Activated CD4-positive, alpha-beta memory T cell treated with anti-CD3 and anti-CD28 coated beads, Interleukin-2, amount 10 ng/mL, durations not matched to agents 7 days and 5 days (primary cell): ENCODE results near the gene SLC26A11. TPM values are rescaled to one million over a fixed set of nuclear protein-coding genes. Genes with fewer than 3 reads are reported as not detected.

Experiments used
- CTCF ChIA-PET: fragments of 350-600 bp; sonication (Branson Sonifier 250); formaldehyde crosslinking; loops from one replicate; lab custom pipeline; 2021; ENCODE audit warnings: antibody characterized with exemption, inconsistent platforms; lab: Charles Lee
- POLR2A ChIA-PET: fragments of 350-600 bp; sonication (Branson Sonifier 250); formaldehyde crosslinking; loops from one replicate; lab custom pipeline; 2021; ENCODE audit warnings: antibody characterized with exemption; lab: Charles Lee
- DNase-seq: peaks from one replicate; pipeline ENCODE4 v3.0.0-alpha.2; 2020
- H3K27ac Mint-ChIP-seq: one replicate; pipeline ENCODE4 v1.8.0; 2021; ENCODE audit warnings: mild to moderate bottlenecking, mixed read lengths
- H3K27me3 Mint-ChIP-seq: one replicate; pipeline ENCODE4 v1.8.0; 2021; ENCODE audit warnings: mixed read lengths
- H3K36me3 Mint-ChIP-seq: one replicate; pipeline ENCODE4 v1.8.0; 2021; ENCODE audit warnings: low read depth, mixed read lengths
- H3K4me1 Mint-ChIP-seq: one replicate; pipeline ENCODE4 v1.8.0; 2021; ENCODE audit warnings: mixed read lengths
- H3K4me3 Mint-ChIP-seq: one replicate; pipeline ENCODE4 v1.8.0; 2021; ENCODE audit warnings: mild to moderate bottlenecking, mixed read lengths
- H3K9me3 Mint-ChIP-seq: one replicate; pipeline ENCODE4 v1.8.0; 2021; ENCODE audit warnings: mixed read lengths
- total RNA-seq, 2 experiments: library from RNA; stranded (reverse); gene quantifications; one replicate each; pipeline ENCODE4 v1.2.3, GENCODE V29; 2021

The SLC26A11 gene
- total RNA-seq, 2 experiments from 2014 or later: 16.0 to 20.0 TPM

GRCh38 chr17:80201446-80201845 is 18.8 kb upstream of the SLC26A11 start:
- ChIA-PET POLR2A (no interaction called here), CTCF (no interaction called here)
- H3K4me3 Mint-ChIP-seq: no peak overlapping the region
- H3K4me1 Mint-ChIP-seq: no peaks in the 10 kb centered on the region
- H3K27ac Mint-ChIP-seq: no peak overlapping the region
- no peak for DNase-seq
- no peaks in the 10 kb centered on the region for H3K9me3 Mint-ChIP-seq
- no peaks in the 10 kb centered on the region for H3K27me3 Mint-ChIP-seq
- no peaks in the 10 kb centered on the region for H3K36me3 Mint-ChIP-seq

- DNase-seq: no peak
- ChIA-PET POLR2A (interaction anchor here (1.1 to 1.4 kb wide), 3 partner anchors 16 to 93 kb away, joined by 3 to 5 read pairs (median 4); no protein-coding TSS in a partner anchor), CTCF (interaction anchor here (0.6 kb wide), 1 partner anchor 87 kb away, joined by 3 read pairs; no protein-coding TSS in a partner anchor)
- Mint-ChIP-seq H3K27me3 (no peaks in the 10 kb centered on the region), H3K4me1 (no peaks in the 10 kb centered on the region), H3K36me3 (no peaks in the 10 kb centered on the region), H3K27ac (no peak overlapping the region), H3K4me3 (no peak overlapping the region), H3K9me3 (no peaks in the 10 kb centered on the region)
Measured at GRCh38 chr17:80202197-80202596, 18.0 kb upstream of the SLC26A11 start.

- H3K36me3 Mint-ChIP-seq: no peaks in the 10 kb centered on the region
- POLR2A ChIA-PET: interaction anchor here (0.9 to 1.4 kb wide), 3 partner anchors 14 to 58 kb away, joined by 3 to 4 read pairs (median 4); no protein-coding TSS in a partner anchor
Measured at GRCh38 chr17:80203471-80203963, 16.7 kb upstream of the SLC26A11 start.

GRCh38 chr17:80204626-80205468 is 15.4 kb upstream of the SLC26A11 start:
- Mint-ChIP-seq H3K9me3 (no peaks in the 10 kb centered on the region), H3K36me3 (no peaks in the 10 kb centered on the region), H3K4me1 (no peaks in the 10 kb centered on the region), H3K4me3 (no peak overlapping the region), H3K27me3 (no peaks in the 10 kb centered on the region), H3K27ac (no peak overlapping the region)
- no peak for DNase-seq
- ChIA-PET CTCF (no interaction called here), POLR2A (no interaction called here)

More at GRCh38 chr17:80203471-80203963, 16.7 kb upstream of the SLC26A11 start:
- Mint-ChIP-seq H3K27ac (no peak overlapping the region), H3K4me1 (no peaks in the 10 kb centered on the region), H3K9me3 (no peaks in the 10 kb centered on the region), H3K27me3 (no peaks in the 10 kb centered on the region), H3K4me3 (no peak overlapping the region)
- DNase-seq: no peak
- CTCF ChIA-PET: interaction anchor here (1.3 kb wide), 1 partner anchor 60 kb away, joined by 3 read pairs; no protein-coding TSS in a partner anchor

- no peaks in the 10 kb centered on the region for H3K27me3 Mint-ChIP-seq
- ChIA-PET CTCF (no interaction called here), POLR2A (interaction anchor here (2.0 kb wide), 1 partner anchor 14 kb away, joined by 7 read pairs; the partner anchor contains the start of gene SGSH)
- H3K4me3 Mint-ChIP-seq: no peak overlapping the region
- H3K27ac Mint-ChIP-seq: no peak overlapping the region
- no peaks in the 10 kb centered on the region for H3K9me3 Mint-ChIP-seq
- no peak for DNase-seq
- no peaks in the 10 kb centered on the region for H3K4me1 Mint-ChIP-seq
- peaks cover 5% of the 10 kb centered on the region for H3K36me3 Mint-ChIP-seq
Measured at GRCh38 chr17:80205811-80206210, 14.4 kb upstream of the SLC26A11 start.

GRCh38 chr17:80208050-80208449 is 12.2 kb upstream of the SLC26A11 start:
- no peak overlapping the region for H3K4me3 Mint-ChIP-seq
- H3K27ac Mint-ChIP-seq: no peak overlapping the region
- H3K9me3 Mint-ChIP-seq: no peaks in the 10 kb centered on the region
- no peak for DNase-seq
- CTCF ChIA-PET: interaction anchor here (0.6 kb wide), 1 partner anchor 32 kb away, joined by 5 read pairs; no protein-coding TSS in a partner anchor
- no peaks in the 10 kb centered on the region for H3K27me3 Mint-ChIP-seq
- H3K4me1 Mint-ChIP-seq: no peaks in the 10 kb centered on the region
- peaks cover 10% of the 10 kb centered on the region for H3K36me3 Mint-ChIP-seq
- POLR2A ChIA-PET: interaction anchor here (1.4 kb wide), 1 partner anchor 10 kb away, joined by 4 read pairs; no protein-coding TSS in a partner anchor

- Mint-ChIP-seq H3K27ac (no peak overlapping the region), H3K36me3 (peaks cover 10% of the 10 kb centered on the region), H3K9me3 (no peaks in the 10 kb centered on the region), H3K27me3 (no peaks in the 10 kb centered on the region), H3K4me1 (no peaks in the 10 kb centered on the region), H3K4me3 (no peak overlapping the region)
- ChIA-PET CTCF (no interaction called here), POLR2A (interaction anchor here (1.2 to 1.3 kb wide), 2 partner anchors 10 to 61 kb away, joined by 4 read pairs; no protein-coding TSS in a partner anchor)
- no peak for DNase-seq
Measured at GRCh38 chr17:80209765-80210164, 10.5 kb upstream of the SLC26A11 start.

GRCh38 chr17:80210348-80211108 is 9.7 kb upstream of the SLC26A11 start:
- Mint-ChIP-seq H3K27ac (no peak overlapping the region), H3K4me1 (no peaks in the 10 kb centered on the region), H3K4me3 (no peak overlapping the region), H3K9me3 (no peaks in the 10 kb centered on the region), H3K27me3 (no peaks in the 10 kb centered on the region), H3K36me3 (peaks cover 10% of the 10 kb centered on the region)
- POLR2A ChIA-PET: interaction anchor here (1.2 to 1.3 kb wide), 3 partner anchors 9 to 60 kb away, joined by 4 read pairs; no protein-coding TSS in a partner anchor
- CTCF ChIA-PET: no interaction called here
- no peak for DNase-seq

GRCh38 chr17:80212109-80212508 is 8.1 kb upstream of the SLC26A11 start:
- H3K27me3 Mint-ChIP-seq: no peaks in the 10 kb centered on the region
- POLR2A ChIA-PET: interaction anchor here (0.9 kb wide), 1 partner anchor 49 kb away, joined by 3 read pairs; the partner anchor contains the start of gene RNF213

GRCh38 chr17:80212511-80212910 is 7.7 kb upstream of the SLC26A11 start:
- H3K27ac Mint-ChIP-seq: no peak overlapping the region
- H3K27me3 Mint-ChIP-seq: no peaks in the 10 kb centered on the region
- ChIA-PET POLR2A (interaction anchor here (0.9 kb wide), 1 partner anchor 48 kb away, joined by 3 read pairs; the partner anchor contains the start of gene RNF213), CTCF (no interaction called here)
- DNase-seq: no peak
- peaks cover 2% of the 10 kb centered on the region for H3K4me1 Mint-ChIP-seq
- H3K36me3 Mint-ChIP-seq: peaks cover 23% of the 10 kb centered on the region
- no peak overlapping the region for H3K4me3 Mint-ChIP-seq
- no peaks in the 10 kb centered on the region for H3K9me3 Mint-ChIP-seq

More at GRCh38 chr17:80212109-80212508, 8.1 kb upstream of the SLC26A11 start:
- H3K4me3 Mint-ChIP-seq: no peak overlapping the region
- H3K4me1 Mint-ChIP-seq: no peaks in the 10 kb centered on the region
- no peak overlapping the region for H3K27ac Mint-ChIP-seq
- CTCF ChIA-PET: interaction anchor here (0.5 kb wide), 1 partner anchor 67 kb away, joined by 3 read pairs; no protein-coding TSS in a partner anchor
- H3K36me3 Mint-ChIP-seq: peaks cover 19% of the 10 kb centered on the region
- H3K9me3 Mint-ChIP-seq: no peaks in the 10 kb centered on the region
- no peak for DNase-seq

GRCh38 chr17:80212962-80213642 is 7.1 kb upstream of the SLC26A11 start:
- no peaks in the 10 kb centered on the region for H3K27me3 Mint-ChIP-seq
- ChIA-PET POLR2A (no interaction called here), CTCF (no interaction called here)
- H3K36me3 Mint-ChIP-seq: peaks cover 25% of the 10 kb centered on the region
- H3K4me3 Mint-ChIP-seq: no peak overlapping the region
- H3K9me3 Mint-ChIP-seq: no peaks in the 10 kb centered on the region
- H3K4me1 Mint-ChIP-seq: peaks cover 8% of the 10 kb centered on the region
- DNase-seq: no peak
- no peak overlapping the region for H3K27ac Mint-ChIP-seq

GRCh38 chr17:80213643-80213975 is 6.6 kb upstream of the SLC26A11 start:
- POLR2A ChIA-PET: no interaction called here
- Mint-ChIP-seq H3K27ac (no peak overlapping the region), H3K4me3 (no peak overlapping the region), H3K9me3 (no peaks in the 10 kb centered on the region), H3K4me1 (peaks cover 12% of the 10 kb centered on the region), H3K27me3 (no peaks in the 10 kb centered on the region), H3K36me3 (peaks cover 29% of the 10 kb centered on the region)
- no peak for DNase-seq
- CTCF ChIA-PET: no interaction called here
